A673 (cell line): ENCODE results near the gene PRRT1. TPM values are rescaled to one million over a fixed set of nuclear protein-coding genes. Genes with fewer than 3 reads are reported as not detected.

ENCODE experiments used
- BruUV-seq: library from RNA; stranded (reverse); fragments of 400-500 nt; replicated peaks from 2 replicates; lab custom pipeline; 2021; lab: Mats Ljungman, UMichigan
- CTCF ChIA-PET: fragments of 300-600 bp; sonication (Branson Sonifier 250); formaldehyde crosslinking; loops from one replicate; lab custom pipeline; 2022; ENCODE audit warnings: antibody characterized with exemption; lab: Charles Lee
- POLR2A ChIA-PET: fragments of 300-600 bp; sonication (Branson Sonifier 250); formaldehyde crosslinking; loops from one replicate; lab custom pipeline; 2022; ENCODE audit warnings: antibody characterized with exemption; ENCODE audit not compliant: low non-redundant PET; lab: Charles Lee
- DNase-seq: peaks from one replicate; pipeline ENCODE4 v3.0.0-alpha.2; 2015; ENCODE audit warnings: low spot score
- H3K27ac ChIP-seq: fragments of 200-600 bp; sonication (generic); 2 replicates; pipeline ENCODE4 v1.5.1; 2016; ENCODE audit warnings: mixed run types, low read depth, mild to moderate bottlenecking, mixed read lengths, antibody characterized with exemption, low read length; ENCODE audit not compliant: poor library complexity, severe bottlenecking
- H3K27me3 ChIP-seq: fragments of 200-600 bp; sonication (generic); replicated peaks from 2 replicates; pipeline ENCODE4 v1.6.1; 2017; ENCODE audit warnings: mixed run types, low read depth, mild to moderate bottlenecking, mixed read lengths, antibody characterized with exemption, low read length; ENCODE audit not compliant: insufficient read depth, poor library complexity
- H3K36me3 ChIP-seq: fragments of 200-600 bp; sonication (generic); 2 replicates; pipeline ENCODE4 v1.6.1; 2016; ENCODE audit warnings: mixed run types, mild to moderate bottlenecking, mixed read lengths, antibody characterized with exemption, low read length; ENCODE audit not compliant: insufficient read depth, poor library complexity, severe bottlenecking
- H3K4me1 ChIP-seq: fragments of 200-600 bp; sonication (generic); 2 replicates; pipeline ENCODE4 v1.6.1; 2017; ENCODE audit warnings: mixed run types, mild to moderate bottlenecking, mixed read lengths, antibody characterized with exemption, low read length; ENCODE audit not compliant: insufficient read depth, poor library complexity, severe bottlenecking
- H3K4me3 ChIP-seq: fragments of 200-600 bp; sonication (generic); 2 replicates; pipeline ENCODE4 v1.5.1; 2016; ENCODE audit warnings: low read depth, mixed run types, mild to moderate bottlenecking, mixed read lengths, low read length; ENCODE audit not compliant: poor library complexity, severe bottlenecking
- H3K9me3 ChIP-seq: fragments of 200-600 bp; sonication (generic); 2 replicates; pipeline ENCODE4 v1.6.1; 2016; ENCODE audit warnings: mixed run types, low read depth, mild to moderate bottlenecking, mixed read lengths, antibody characterized with exemption, low read length; ENCODE audit not compliant: poor library complexity, severe bottlenecking
- CTCF ChIP-seq: fragments of 300-800, 200-600 bp; sonication (generic); conservative IDR thresholded peaks from 2 replicates; pipeline ENCODE4 v1.5.1; 2017; ENCODE audit warnings: low read depth, mild to moderate bottlenecking, antibody characterized with exemption, low read length, moderate library complexity, mixed read lengths
- EZH2 ChIP-seq: fragments of 200-600 bp; sonication (generic); IDR thresholded peaks from 2 replicates; pipeline ENCODE4 v1.6.1; 2017; ENCODE audit warnings: borderline replicate concordance, low read depth, mild to moderate bottlenecking, mixed read lengths, antibody characterized with exemption, low read length; ENCODE audit not compliant: poor library complexity, severe bottlenecking
- intact Hi-C: fragments of 100-400 bp; cut with micrococcal nuclease; formaldehyde crosslinking; loops from one replicate; pipeline ENCODE4 v1.10.0; 2022; ENCODE audit not compliant: unreplicated experiment
- total RNA-seq: library from RNA; stranded (reverse); gene quantifications from 2 replicates; pipeline ENCODE4 v1.2.3, GENCODE V29; 2021

PRRT1 gene
- total RNA-seq, 1 experiment from 2014 or later = 4.5 TPM

- Histone ChIP-seq H3K9me3 (no peaks in the 10 kb centered on the region), H3K4me3 (peak overlapping the region; percentile 97), H3K27me3 (no peaks in the 10 kb centered on the region), H3K36me3 (peaks cover 6% of the 10 kb centered on the region), H3K4me1 (peaks cover 25% of the 10 kb centered on the region), H3K27ac (peak overlapping the region; percentile 97)
- TF ChIP-seq CTCF = no peak
- no peak for TF ChIP-seq EZH2
- ChIA-PET POLR2A (interaction anchor here (0.9 kb wide), 1 partner anchor 14 kb away, joined by 5 read pairs; no protein-coding TSS in a partner anchor), CTCF (interaction anchor here (1.0 kb wide), 1 partner anchor 18 kb away, joined by 3 read pairs; no protein-coding TSS in a partner anchor)
- intact Hi-C loops = no loop called here
- BruUV-seq = TSS peak; percentile 24
- peak; percentile 82 for DNase-seq
Observed at GRCh38 chr6:32177183-32177787, 25.5 kb upstream of the PRRT1 start.

- Histone ChIP-seq H3K4me3 (peak overlapping the region; percentile 97), H3K27me3 (no peaks in the 10 kb centered on the region), H3K4me1 (peaks cover 25% of the 10 kb centered on the region), H3K27ac (peak overlapping the region; percentile 97), H3K9me3 (no peaks in the 10 kb centered on the region), H3K36me3 (peaks cover 6% of the 10 kb centered on the region)
- BruUV-seq = TSS peak; percentile 90
- DNase-seq = no peak
- ChIA-PET POLR2A (no interaction called here), CTCF (no interaction called here)
- TF ChIP-seq CTCF (no peak), EZH2 (no peak)
- intact Hi-C loops = no loop called here
Observed at GRCh38 chr6:32176476-32177182, 24.9 kb upstream of the PRRT1 start.

GRCh38 chr6:32175711-32176475 lies 24.2 kb upstream of the PRRT1 start, which contains the start of gene AGPAT1:
Gene AGPAT1, minus strand, starts transcription at chr6:32176084. Its CDS starts 4,588 bp downstream, at chr6:32171496.
- no TSS peak for BruUV-seq
- peak; percentile 97 for DNase-seq
- ChIA-PET CTCF (no interaction called here), POLR2A (no interaction called here)
- peaks cover 7% of the 10 kb centered on the region for H3K36me3 ChIP-seq
- TF ChIP-seq CTCF (no peak), EZH2 (no peak)
- H3K4me1 ChIP-seq = peaks cover 25% of the 10 kb centered on the region
- H3K4me3 ChIP-seq = peak within 1 kb of the TSS; percentile 97
- peak within 1 kb of the TSS; percentile 97 for H3K27ac ChIP-seq
- intact Hi-C loops = no loop called here
- H3K27me3 ChIP-seq = no peaks in the 10 kb centered on the region
- no peaks in the 10 kb centered on the region for H3K9me3 ChIP-seq
